Skeletal muscle satellite cell (primary cell): ENCODE measurements around the gene LRRC56.

Experiments used
- H3K27me3 ChIP-seq: 2 replicates; pipeline ENCODE4 v1.7.0; 2013; ENCODE audit warnings: low read length; ENCODE audit not compliant: control insufficient read depth, insufficient read depth
- H3K36me3 ChIP-seq: 2 replicates; pipeline ENCODE4 v1.7.0; 2013; ENCODE audit warnings: mild to moderate bottlenecking, control low read depth, low read length; ENCODE audit not compliant: insufficient read depth
- H3K4me1 ChIP-seq: 2 replicates; pipeline ENCODE4 v1.7.0; 2013; ENCODE audit warnings: low read length; ENCODE audit not compliant: control insufficient read depth, insufficient read depth
- H3K4me2 ChIP-seq: 2 replicates; pipeline ENCODE4 v1.7.0; 2013; ENCODE audit warnings: mild to moderate bottlenecking, low read length
- H3K4me3 ChIP-seq: 2 replicates; pipeline ENCODE4 v1.7.0; 2013; ENCODE audit warnings: low read length
- H3K9ac ChIP-seq: 2 replicates; pipeline ENCODE4 v1.7.0; 2013; ENCODE audit warnings: mild to moderate bottlenecking, low read depth, low read length, moderate library complexity
- H3K9me3 ChIP-seq: replicated peaks from 2 replicates; pipeline ENCODE4 v1.7.0; 2013; ENCODE audit warnings: mild to moderate bottlenecking, control low read depth, low read length

Gene LRRC56

GRCh38 chr11:530960-531831 lies 6.1 kb upstream of the LRRC56 start:
- no peak overlapping the region for H3K9ac ChIP-seq
- no peak overlapping the region for H3K4me3 ChIP-seq
- peaks cover 18% of the 10 kb centered on the region for H3K4me1 ChIP-seq
- H3K36me3 ChIP-seq = peaks cover 23% of the 10 kb centered on the region
- no peak overlapping the region for H3K4me2 ChIP-seq
- H3K27me3 ChIP-seq = no peaks in the 10 kb centered on the region
- no peaks in the 10 kb centered on the region for H3K9me3 ChIP-seq

DNA sequence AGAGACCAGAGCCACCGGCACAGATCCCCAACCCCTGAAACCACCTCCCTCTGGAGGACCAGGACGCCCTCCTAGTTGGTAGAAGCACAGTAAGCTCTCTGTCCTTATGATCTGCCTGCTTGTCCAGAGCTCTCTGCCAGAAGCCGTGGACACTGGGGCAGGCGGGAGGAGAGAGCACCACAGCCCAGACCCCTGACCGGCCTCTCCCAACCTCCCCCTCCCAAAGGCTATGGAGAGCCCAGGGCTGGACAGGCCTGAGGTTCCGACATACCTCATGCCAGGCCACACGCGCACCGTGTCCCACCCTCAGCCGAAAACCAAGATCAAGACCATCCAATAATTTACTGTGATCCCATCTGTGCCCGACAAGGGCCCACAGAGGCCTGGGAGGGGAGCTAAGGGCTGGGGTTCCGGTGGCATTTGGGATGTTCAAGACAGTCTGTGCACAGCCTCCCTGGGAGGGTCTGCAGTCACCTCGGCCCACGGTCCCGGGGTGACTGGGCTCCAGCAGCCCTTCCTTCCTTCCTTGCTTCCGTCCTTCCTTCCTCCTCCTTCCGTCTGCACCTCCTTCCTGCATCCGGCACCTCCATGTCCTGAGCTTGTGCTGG lies 5.3 kb upstream of the LRRC56 start:
- Histone ChIP-seq H3K4me1 (peaks cover 24% of the 10 kb centered on the region), H3K27me3 (no peaks in the 10 kb centered on the region), H3K9me3 (no peaks in the 10 kb centered on the region), H3K36me3 (peaks cover 23% of the 10 kb centered on the region), H3K4me2 (no peak overlapping the region), H3K9ac (no peak overlapping the region), H3K4me3 (no peak overlapping the region)

GRCh38 chr11:532527-532985 lies 4.8 kb upstream of the LRRC56 start:
- Histone ChIP-seq H3K9me3 (no peaks in the 10 kb centered on the region), H3K36me3 (peaks cover 23% of the 10 kb centered on the region), H3K4me2 (no peak overlapping the region), H3K4me3 (no peak overlapping the region), H3K9ac (no peak overlapping the region), H3K4me1 (peaks cover 30% of the 10 kb centered on the region), H3K27me3 (no peaks in the 10 kb centered on the region)

DNA sequence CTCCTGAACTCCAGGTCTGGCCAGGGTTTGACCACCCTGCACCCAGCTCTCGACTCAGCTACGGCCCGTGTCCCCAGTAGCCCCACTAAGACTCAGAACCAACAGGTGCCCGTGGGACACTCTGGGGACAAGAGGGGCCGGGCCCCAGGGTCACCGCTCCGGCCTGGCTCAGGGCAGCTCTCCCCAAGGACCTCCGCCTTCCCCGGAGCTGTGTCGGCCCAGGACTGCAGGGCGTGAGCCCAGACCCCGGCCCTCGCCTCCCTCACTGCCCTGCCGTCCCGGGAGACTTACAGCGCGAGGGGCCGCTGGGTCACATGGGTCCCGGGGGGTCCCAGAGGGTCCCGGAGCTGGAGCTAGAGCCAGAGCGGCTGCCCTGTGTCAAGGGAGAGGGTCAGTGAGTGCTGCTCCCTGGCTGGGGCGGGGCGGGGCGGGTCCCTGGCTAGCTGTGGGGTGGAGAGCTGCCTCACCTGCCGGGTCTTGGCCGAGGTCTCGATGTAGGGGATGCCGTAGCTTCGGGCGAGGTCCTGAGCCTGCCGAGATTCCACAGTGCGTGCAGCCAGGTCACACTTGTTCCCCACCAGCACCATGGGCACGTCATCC lies 4.2 kb upstream of the LRRC56 start:
- no peak overlapping the region for H3K9ac ChIP-seq

GRCh38 chr11:533586-534395 lies 3.5 kb upstream of the LRRC56 start:
- Histone ChIP-seq H3K9ac (peak overlapping the region; percentile 87), H3K36me3 (peaks cover 23% of the 10 kb centered on the region), H3K4me1 (peaks cover 28% of the 10 kb centered on the region), H3K4me2 (peak overlapping the region; percentile 87), H3K27me3 (no peaks in the 10 kb centered on the region), H3K4me3 (peak overlapping the region; percentile 98), H3K9me3 (no peaks in the 10 kb centered on the region)

More for the DNA sequence above, 4.2 kb upstream of the LRRC56 start:
- no peak overlapping the region for H3K4me3 ChIP-seq
- peaks cover 23% of the 10 kb centered on the region for H3K36me3 ChIP-seq
- H3K9me3 ChIP-seq = no peaks in the 10 kb centered on the region
- peaks cover 31% of the 10 kb centered on the region for H3K4me1 ChIP-seq
- no peaks in the 10 kb centered on the region for H3K27me3 ChIP-seq
- H3K4me2 ChIP-seq = no peak overlapping the region

GRCh38 chr11:534396-535209 lies 2.7 kb upstream of the LRRC56 start:
- H3K9me3 ChIP-seq = no peaks in the 10 kb centered on the region
- peaks cover 23% of the 10 kb centered on the region for H3K36me3 ChIP-seq
- H3K4me3 ChIP-seq = peak overlapping the region; percentile 98
- H3K4me1 ChIP-seq = peaks cover 24% of the 10 kb centered on the region
- H3K27me3 ChIP-seq = no peaks in the 10 kb centered on the region
- H3K4me2 ChIP-seq = peak overlapping the region; percentile 87
- peak overlapping the region; percentile 87 for H3K9ac ChIP-seq

DNA sequence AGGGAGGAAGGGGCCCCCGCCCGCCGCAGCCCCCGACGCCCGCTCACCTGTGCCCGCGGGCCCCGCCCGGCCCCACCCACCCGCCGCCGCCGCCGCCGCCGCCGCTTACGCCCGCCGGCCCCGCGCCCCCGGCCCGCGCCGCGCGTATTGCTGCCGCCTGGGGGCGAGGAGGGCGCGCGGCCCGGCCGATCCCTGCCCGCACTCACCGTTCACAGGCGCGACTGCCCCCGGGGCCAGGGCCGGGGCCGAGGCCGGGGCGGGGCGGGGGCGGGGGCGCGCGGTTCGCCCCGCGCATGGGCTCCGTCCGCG lies 2.2 kb upstream of the LRRC56 start:
- no peaks in the 10 kb centered on the region for H3K27me3 ChIP-seq
- H3K36me3 ChIP-seq = peaks cover 23% of the 10 kb centered on the region
- peak overlapping the region; percentile 87 for H3K9ac ChIP-seq

DNA sequence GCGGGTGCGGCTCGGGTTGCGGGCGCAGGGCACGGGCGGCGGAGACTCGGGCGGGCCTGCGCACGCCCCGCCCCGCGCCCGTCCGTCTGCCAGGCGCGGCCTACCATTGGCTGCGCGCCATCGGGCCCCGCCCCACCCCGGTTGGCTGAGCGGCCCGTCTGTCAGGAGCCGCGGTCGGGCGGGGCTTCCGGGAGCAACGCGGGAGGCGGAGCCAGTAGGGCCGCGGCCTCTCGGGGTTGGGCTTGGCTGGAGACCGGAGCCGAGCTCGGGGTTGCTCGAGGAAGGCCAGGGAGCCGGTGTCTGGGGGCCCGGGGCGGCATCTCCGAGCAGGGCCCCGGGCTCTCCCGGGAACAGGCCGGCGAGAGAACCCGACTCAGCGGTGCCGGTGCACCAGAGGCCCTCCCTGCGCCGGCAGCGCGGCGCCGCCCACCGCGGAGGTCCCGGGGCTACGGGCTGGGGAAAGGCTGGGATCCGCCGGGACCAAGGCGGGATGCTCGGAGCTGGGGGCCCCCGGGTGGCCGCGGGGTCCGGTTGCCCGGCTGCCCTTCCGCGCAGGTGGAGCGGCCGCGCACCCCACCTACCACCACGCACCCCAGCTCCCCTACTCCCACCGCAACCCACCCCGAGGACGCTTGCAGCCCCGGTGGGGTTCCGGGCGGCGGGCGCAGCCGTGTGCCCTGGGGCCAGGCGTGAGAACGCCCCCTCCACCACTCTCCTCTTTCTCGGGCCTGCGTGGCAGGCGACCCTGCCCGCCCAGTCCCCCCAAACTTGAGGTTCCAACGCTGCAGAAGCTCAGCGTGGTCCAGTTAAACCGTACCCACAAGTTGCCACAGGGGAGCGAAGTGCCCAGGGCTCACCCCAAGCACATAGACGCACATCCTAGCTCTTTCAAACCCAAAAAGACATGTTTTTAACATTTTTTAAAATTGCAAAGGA lies 1.5 kb upstream of the LRRC56 start, which contains the start of gene HRAS:
HRAS (minus strand) TSS at position 58 of the 936 bp plus-strand sequence.
- Histone ChIP-seq H3K27me3 (no peaks in the 10 kb centered on the region), H3K9me3 (no peaks in the 10 kb centered on the region), H3K4me3 (peak within 1 kb of the TSS; percentile 98), H3K4me1 (peaks cover 24% of the 10 kb centered on the region), H3K4me2 (peak within 1 kb of the TSS; percentile 96), H3K36me3 (peaks cover 23% of the 10 kb centered on the region), H3K9ac (peak within 1 kb of the TSS; percentile 87)

More for the DNA sequence above, 2.2 kb upstream of the LRRC56 start:
- Histone ChIP-seq H3K4me3 (peak overlapping the region; percentile 98), H3K9me3 (no peaks in the 10 kb centered on the region), H3K4me2 (peak overlapping the region; percentile 87), H3K4me1 (peaks cover 24% of the 10 kb centered on the region)

GRCh38 chr11:537622-538430 lies 499 bp downstream of the LRRC56 start:
- Histone ChIP-seq H3K4me2 (peak overlapping the region; percentile 76), H3K36me3 (peaks cover 10% of the 10 kb centered on the region), H3K9ac (no peak overlapping the region), H3K4me3 (peak overlapping the region; percentile 44), H3K4me1 (peaks cover 24% of the 10 kb centered on the region), H3K9me3 (no peaks in the 10 kb centered on the region), H3K27me3 (no peaks in the 10 kb centered on the region)
